Esophagus muscularis mucosa (tissue), 4 donors: ENCODE results near the gene VPS13C. TPM values are rescaled to one million over a fixed set of nuclear protein-coding genes. Genes with fewer than 3 reads are reported as not detected.
"Not testable (repeated sequence)": the region's sequence is repeated elsewhere in the genome, so short reads cannot be mapped to it uniquely, and the experiment has no call there.

Experiments used
- DNase-seq: peaks from one replicate; pipeline ENCODE4 v3.0.0-alpha.2; 2017; ENCODE audit errors: extremely low spot score
- H3K27ac ChIP-seq, 4 donors: fragments of 200-600 bp; sonication (generic); replicated peaks in 1 of 4; 1 replicate in 3 of 4; 2 replicates in 1 of 4; pipeline ENCODE4 v1.5.1; 2016 to 2019; ENCODE audit warnings: mild to moderate bottlenecking in 1 of 4
- H3K27me3 ChIP-seq, 4 donors: fragments of 200-600 bp; sonication (generic); one replicate each; pipeline versions ENCODE4 v1.5.1 to v1.6.0; 2016 to 2019
- H3K36me3 ChIP-seq, 4 donors: fragments of 200-600 bp; sonication (generic); one replicate each; pipeline ENCODE4 v1.5.1; 2016 to 2019
- H3K4me1 ChIP-seq, 4 donors: fragments of 200-600 bp; sonication (generic); one replicate each; pipeline ENCODE4 v1.5.1; 2016 to 2019
- H3K4me3 ChIP-seq, 4 donors: fragments of 200-600 bp; sonication (generic); 1 replicate in 2 of 4; 2 replicates in 2 of 4; pipeline ENCODE4 v1.5.1; 2016 to 2019; ENCODE audit warnings: mild to moderate bottlenecking in 4 of 4, moderate library complexity in 1 of 4
- H3K9me3 ChIP-seq, 4 donors: fragments of 200-600 bp; sonication (generic); 1 replicate in 3 of 4; 2 replicates in 1 of 4; pipeline ENCODE4 v1.5.1; 2016 to 2019
- EP300 ChIP-seq: sonication (generic); formaldehyde crosslinking; IDR thresholded peaks from one replicate; pipeline ENCODE4 v1.6.1; 2017; ENCODE audit warnings: antibody characterized with exemption
- POLR2A ChIP-seq: fragments of 450-650 bp; IDR thresholded peaks from one replicate; pipeline ENCODE4 v1.6.1; 2017; ENCODE audit warnings: antibody characterized with exemption, moderate library complexity, mild to moderate bottlenecking, low read depth
- POLR2AphosphoS5 ChIP-seq, 2 donors: sonication (generic); formaldehyde crosslinking; IDR thresholded peaks; one replicate each; pipeline ENCODE4 v1.6.1; 2017; ENCODE audit warnings: antibody characterized with exemption in 2 of 2
- WGBS: methylation state at CpG from one replicate; pipeline ENCODE4 v1.1.5; 2018; 5-methylcytosine and 5-hydroxymethylcytosine counted together
- intact Hi-C: fragments of 100-400 bp; cut with DNase I; formaldehyde crosslinking; loops from one replicate; pipeline ENCODE4 v1.15.1; 2023
- total RNA-seq, 4 donors: library from RNA; depleted of rRNA; stranded (reverse); fragments of >200 nt; gene quantifications; one replicate each; pipeline versions ENCODE4 v1.1.0 to v1.2.1, GENCODE V29; 2016
- TF ChIP-seq, protein P1 (sequence below), 3 experiments: fragments of 200-600 bp in 2 of 3; fragments of 450-650 bp in 1 of 3; sonication (generic) in 2 of 3; IDR thresholded peaks; one replicate each; pipeline ENCODE4 v1.5.1; 2017 to 2019; ENCODE audit warnings: antibody characterized with exemption in 3 of 3, mild to moderate bottlenecking in 2 of 3, moderate library complexity in 1 of 3

Gene VPS13C
- total RNA-seq, 4 donors from 2014 or later, result 58.5 to 86.0 (median 59.4) TPM

DNA sequence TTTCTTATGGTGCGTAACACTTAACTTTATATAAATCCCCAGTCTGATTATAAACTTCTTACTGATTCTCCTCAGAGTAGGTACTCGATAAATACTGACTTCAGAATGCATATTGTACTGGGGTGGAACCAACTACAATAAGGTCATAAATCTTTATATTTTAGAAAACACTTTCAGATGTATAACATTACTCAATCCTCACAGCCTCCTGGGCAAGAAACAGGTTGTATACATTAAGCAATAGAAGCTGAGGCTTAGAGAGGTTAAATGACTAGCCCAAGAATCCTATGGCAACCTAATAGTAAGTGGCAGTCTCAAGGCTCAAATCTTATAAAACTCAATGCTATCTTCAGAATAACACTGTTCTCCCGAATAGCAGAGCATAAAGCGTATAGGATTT, 9.1 kb downstream of the VPS13C start:
- TF ChIP-seq POLR2AphosphoS5 (IDR thresholded peaks at IDR 0.05), result no peak
- TF ChIP-seq, protein P1, sequence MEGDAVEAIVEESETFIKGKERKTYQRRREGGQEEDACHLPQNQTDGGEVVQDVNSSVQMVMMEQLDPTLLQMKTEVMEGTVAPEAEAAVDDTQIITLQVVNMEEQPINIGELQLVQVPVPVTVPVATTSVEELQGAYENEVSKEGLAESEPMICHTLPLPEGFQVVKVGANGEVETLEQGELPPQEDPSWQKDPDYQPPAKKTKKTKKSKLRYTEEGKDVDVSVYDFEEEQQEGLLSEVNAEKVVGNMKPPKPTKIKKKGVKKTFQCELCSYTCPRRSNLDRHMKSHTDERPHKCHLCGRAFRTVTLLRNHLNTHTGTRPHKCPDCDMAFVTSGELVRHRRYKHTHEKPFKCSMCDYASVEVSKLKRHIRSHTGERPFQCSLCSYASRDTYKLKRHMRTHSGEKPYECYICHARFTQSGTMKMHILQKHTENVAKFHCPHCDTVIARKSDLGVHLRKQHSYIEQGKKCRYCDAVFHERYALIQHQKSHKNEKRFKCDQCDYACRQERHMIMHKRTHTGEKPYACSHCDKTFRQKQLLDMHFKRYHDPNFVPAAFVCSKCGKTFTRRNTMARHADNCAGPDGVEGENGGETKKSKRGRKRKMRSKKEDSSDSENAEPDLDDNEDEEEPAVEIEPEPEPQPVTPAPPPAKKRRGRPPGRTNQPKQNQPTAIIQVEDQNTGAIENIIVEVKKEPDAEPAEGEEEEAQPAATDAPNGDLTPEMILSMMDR (IDR thresholded peaks at IDR 0.05), result no peak
- no peak for TF ChIP-seq EP300
- TF ChIP-seq POLR2A, result no peak
- H3K9me3 ChIP-seq, result no peaks in the 10 kb centered on the region
- DNase-seq, result no peak
- 96% methylated on average over 4 of the region's 4 CpGs for WGBS
- H3K27ac ChIP-seq, result no peak overlapping the region
- H3K27me3 ChIP-seq, result no peaks in the 10 kb centered on the region
- intact Hi-C loops, result no loop called here
- H3K4me1 ChIP-seq, result peaks cover 8 to 45% (median 23%) of the 10 kb centered on the region in 4 donors
- H3K4me3 ChIP-seq, result no peak overlapping the region
- no peaks in the 10 kb centered on the region for H3K36me3 ChIP-seq

DNA sequence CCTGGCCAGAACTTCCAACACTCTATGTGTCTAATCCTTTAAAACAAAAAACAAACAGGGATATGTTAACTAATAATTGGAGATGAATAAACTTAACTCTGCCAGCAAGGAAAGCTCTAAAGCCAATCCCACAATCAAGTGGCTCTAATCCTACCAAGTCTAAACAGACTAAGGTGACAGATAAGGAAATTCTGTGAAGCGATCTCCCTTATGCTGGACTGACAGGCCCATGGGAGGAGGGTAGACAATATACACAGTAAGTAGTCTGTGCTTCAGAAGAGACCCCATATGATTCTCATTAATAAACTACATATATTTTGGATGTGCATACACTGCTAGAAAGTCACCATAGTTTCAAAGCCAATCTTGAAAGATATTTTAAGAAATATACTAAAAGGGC, 10.1 kb downstream of the VPS13C start:
- H3K27ac ChIP-seq, result no peak overlapping the region
- no peaks in the 10 kb centered on the region for H3K9me3 ChIP-seq
- no peak overlapping the region for H3K4me3 ChIP-seq
- intact Hi-C loops, result no loop called here
- no peaks in the 10 kb centered on the region for H3K36me3 ChIP-seq
- no peak for DNase-seq
- H3K4me1 ChIP-seq, result peaks cover 8 to 45% (median 26%) of the 10 kb centered on the region in 4 donors
- WGBS, result 100% methylated on average over 1 of the region's 1 CpG
- no peak for TF ChIP-seq EP300
- TF ChIP-seq, protein P1 (IDR thresholded peaks at IDR 0.05), result no peak
- TF ChIP-seq POLR2A, result no peak
- TF ChIP-seq POLR2AphosphoS5 (IDR thresholded peaks at IDR 0.05), result no peak
- no peaks in the 10 kb centered on the region for H3K27me3 ChIP-seq

DNA sequence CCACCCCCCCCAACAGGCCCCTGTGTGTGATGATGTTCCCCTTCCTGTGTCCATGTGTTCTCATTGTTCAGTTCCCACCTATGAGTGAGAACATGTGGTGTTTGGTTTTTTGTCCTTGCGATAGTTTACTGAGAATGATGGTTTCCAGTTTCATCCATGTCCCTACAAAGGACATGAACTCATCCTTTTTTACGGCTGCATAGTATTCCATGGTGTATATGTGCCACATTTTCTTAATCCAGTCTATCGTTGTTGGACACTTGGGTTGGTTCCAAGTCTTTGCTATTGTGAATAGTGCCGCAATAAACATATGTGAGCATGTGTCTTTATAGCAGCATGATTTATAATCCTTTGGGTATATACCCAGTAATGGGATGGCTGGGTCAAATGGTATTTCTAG, 12.0 kb downstream of the VPS13C start:
- intact Hi-C loops, H3K36me3 ChIP-seq, H3K4me3 ChIP-seq, DNase-seq, H3K27me3 ChIP-seq, H3K9me3 ChIP-seq, H3K27ac ChIP-seq: not testable (repeated sequence)
- 100% methylated on average over 4 of the region's 4 CpGs for WGBS
- H3K4me1 ChIP-seq, result peaks cover 2 to 30% (median 17%) of the 10 kb centered on the region in 4 donors

DNA sequence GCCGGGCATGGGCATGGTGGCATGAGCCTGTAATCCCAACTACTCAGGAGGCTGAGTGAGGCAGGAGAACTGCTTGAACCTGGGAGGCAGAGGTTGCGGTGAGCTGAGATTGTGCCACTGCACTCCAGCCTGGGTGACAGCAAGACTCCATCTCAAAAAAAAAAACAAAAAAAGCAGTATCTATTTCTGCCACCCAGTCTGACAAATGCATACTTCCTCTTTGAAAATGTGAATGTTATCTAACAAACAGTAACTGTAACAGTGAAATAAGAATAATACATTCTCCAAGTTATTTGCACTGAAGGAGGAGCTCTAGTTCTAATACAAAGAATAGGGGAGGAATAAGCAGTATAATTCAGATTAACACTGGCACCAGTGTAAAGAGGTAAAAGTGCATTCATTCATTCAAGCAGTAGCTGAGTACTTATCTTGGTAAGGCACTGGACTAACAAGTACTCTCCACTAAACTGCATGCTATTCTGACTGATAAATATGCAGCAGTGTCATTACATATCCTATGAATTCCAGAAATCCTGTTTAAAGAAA, 12.9 kb downstream of the VPS13C start:
- WGBS, result 65% methylated on average over 2 of the region's 2 CpGs
- H3K27ac ChIP-seq, result no peak overlapping the region
- H3K4me3 ChIP-seq, result no peak overlapping the region
- no peak for DNase-seq
- H3K4me1 ChIP-seq, result peaks cover 0 to 24% (median 13%) of the 10 kb centered on the region in 4 donors
- no peak for TF ChIP-seq POLR2AphosphoS5 (IDR thresholded peaks at IDR 0.05)
- no peak for TF ChIP-seq POLR2A
- TF ChIP-seq, protein P1 (IDR thresholded peaks at IDR 0.05), result no peak
- TF ChIP-seq EP300, result no peak
- no peaks in the 10 kb centered on the region for H3K9me3 ChIP-seq
- peaks cover 0 to 6% (median 5%) of the 10 kb centered on the region in 4 donors for H3K36me3 ChIP-seq
- intact Hi-C loops, result no loop called here
- H3K27me3 ChIP-seq, result no peaks in the 10 kb centered on the region

DNA sequence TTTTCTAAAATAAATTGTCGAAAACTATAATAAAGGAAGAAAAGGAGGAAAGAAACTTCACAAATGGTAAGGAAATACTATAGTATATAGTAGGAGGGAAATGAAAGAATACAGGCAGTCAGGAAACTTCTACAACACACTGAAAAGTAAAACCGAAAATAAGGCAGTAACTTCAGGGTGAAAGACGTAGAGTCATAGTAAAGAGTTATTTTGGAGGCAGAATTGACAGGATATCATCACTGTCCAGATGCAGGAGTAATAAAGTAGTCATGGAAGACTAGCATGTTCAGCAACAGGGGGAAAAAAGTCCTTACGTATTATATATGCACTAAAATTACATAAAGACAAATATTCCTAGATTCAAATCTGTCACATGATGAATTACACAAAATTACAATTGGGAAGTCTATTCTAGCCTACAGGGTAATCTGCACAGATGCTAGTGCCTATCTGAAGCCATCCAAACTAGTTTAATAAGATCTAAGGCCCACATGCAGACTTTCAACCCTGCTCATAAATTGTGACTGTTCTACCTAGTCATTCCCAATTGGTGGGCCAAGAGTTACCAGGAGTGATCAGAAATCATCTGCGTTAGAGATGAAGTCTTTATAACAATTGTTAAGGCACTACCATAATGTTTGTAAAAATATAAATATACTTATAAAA, 14.0 kb downstream of the VPS13C start:
- intact Hi-C loops, result no loop called here
- no peak overlapping the region for H3K27ac ChIP-seq
- H3K4me1 ChIP-seq, result peaks cover 0 to 13% (median 8%) of the 10 kb centered on the region in 4 donors
- no peaks in the 10 kb centered on the region for H3K27me3 ChIP-seq
- H3K9me3 ChIP-seq, result no peaks in the 10 kb centered on the region
- WGBS, result 70% methylated on average over 5 of the region's 5 CpGs
- no peak for DNase-seq
- TF ChIP-seq, protein P1 (IDR thresholded peaks at IDR 0.05), result no peak
- TF ChIP-seq EP300 (no peak), POLR2A (no peak), POLR2AphosphoS5 (IDR thresholded peaks at IDR 0.05) (no peak)
- H3K36me3 ChIP-seq, result peaks cover 0 to 9% (median 7%) of the 10 kb centered on the region in 4 donors
- H3K4me3 ChIP-seq, result no peak overlapping the region
